Left ventricle myocardium inferior (tissue), 1 donor: ENCODE results near the gene KRT28. TPM values are rescaled to one million over a fixed set of nuclear protein-coding genes. Genes with fewer than 3 reads are reported as not detected.
"Not testable (repeated sequence)": the region's sequence is repeated elsewhere in the genome, so short reads cannot be mapped to it uniquely, and the experiment has no call there.

Experiments
- DNase-seq: peaks from one replicate; pipeline ENCODE4 v3.0.0-alpha.2; 2020
- H3K27ac ChIP-seq: fragments of 200-600 bp; replicated peaks from 2 replicates; pipeline ENCODE4 v1.8.0; 2021
- H3K27me3 ChIP-seq: fragments of 200-600 bp; 2 replicates; pipeline ENCODE4 v1.8.0; 2021; ENCODE audit warnings: low read depth
- H3K36me3 ChIP-seq: fragments of 200-600 bp; 2 replicates; pipeline ENCODE4 v1.8.0; 2021
- H3K4me1 ChIP-seq: fragments of 200-600 bp; 2 replicates; pipeline ENCODE4 v1.8.0; 2021
- H3K4me3 ChIP-seq: fragments of 200-600 bp; 2 replicates; pipeline ENCODE4 v1.8.0; 2021; ENCODE audit warnings: mild to moderate bottlenecking, moderate library complexity
- H3K9me3 ChIP-seq: fragments of 200-600 bp; replicated peaks from 2 replicates; pipeline ENCODE4 v1.8.0; 2021
- intact Hi-C: fragments of 100-400 bp; cut with micrococcal nuclease; formaldehyde crosslinking; loops from one replicate; pipeline ENCODE4 v1.11.0; 2022
- total RNA-seq: library from RNA; stranded (reverse); fragmentation: NEBNext Ultra II Directional; extraction: Animal tissue kit (Norgen Biotek cat#: 25700); gene quantifications from one replicate; pipeline ENCODE4 v1.2.1, GENCODE V29; 2021
- TF ChIP-seq, protein P1 (sequence below): fragments of 200-600 bp; IDR thresholded peaks from 2 replicates; pipeline ENCODE4 v1.8.0; 2021; ENCODE audit warnings: antibody characterized with exemption, mild to moderate bottlenecking, borderline replicate concordance
- donor health status: DM: no; HTN: yes; CAD: no; lungs with severe emphysema.

KRT28 gene
- total RNA-seq, 1 donor from 2014 or later = not detected

DNA sequence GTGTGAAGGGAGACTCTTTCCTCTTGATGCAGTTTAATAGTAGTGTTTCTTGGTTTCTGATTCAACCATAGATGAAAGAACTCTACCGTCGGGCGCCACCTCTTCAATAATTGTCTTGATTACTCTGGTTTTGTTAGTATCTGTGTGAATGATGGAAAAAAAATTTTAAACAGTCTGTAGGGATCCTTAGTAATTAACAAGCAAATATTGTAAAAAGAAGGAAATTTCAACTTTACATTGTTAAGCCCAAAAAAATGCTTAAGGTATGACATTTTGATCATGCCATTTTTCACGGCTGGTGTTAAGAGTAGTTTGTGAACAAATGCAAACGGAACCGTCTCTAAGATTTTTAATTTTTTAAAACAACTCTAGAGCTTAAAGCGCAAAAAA, 18.6 kb upstream of the KRT28 start:
- DNase-seq = no peak
- intact Hi-C loops = no loop called here
- Histone ChIP-seq H3K36me3 (peaks cover 18% of the 10 kb centered on the region), H3K27me3 (no peaks in the 10 kb centered on the region), H3K4me1 (peaks cover 50% of the 10 kb centered on the region), H3K4me3 (peak overlapping the region; percentile 80), H3K9me3 (no peaks in the 10 kb centered on the region), H3K27ac (peak overlapping the region; percentile 97)
- TF ChIP-seq, protein P1, sequence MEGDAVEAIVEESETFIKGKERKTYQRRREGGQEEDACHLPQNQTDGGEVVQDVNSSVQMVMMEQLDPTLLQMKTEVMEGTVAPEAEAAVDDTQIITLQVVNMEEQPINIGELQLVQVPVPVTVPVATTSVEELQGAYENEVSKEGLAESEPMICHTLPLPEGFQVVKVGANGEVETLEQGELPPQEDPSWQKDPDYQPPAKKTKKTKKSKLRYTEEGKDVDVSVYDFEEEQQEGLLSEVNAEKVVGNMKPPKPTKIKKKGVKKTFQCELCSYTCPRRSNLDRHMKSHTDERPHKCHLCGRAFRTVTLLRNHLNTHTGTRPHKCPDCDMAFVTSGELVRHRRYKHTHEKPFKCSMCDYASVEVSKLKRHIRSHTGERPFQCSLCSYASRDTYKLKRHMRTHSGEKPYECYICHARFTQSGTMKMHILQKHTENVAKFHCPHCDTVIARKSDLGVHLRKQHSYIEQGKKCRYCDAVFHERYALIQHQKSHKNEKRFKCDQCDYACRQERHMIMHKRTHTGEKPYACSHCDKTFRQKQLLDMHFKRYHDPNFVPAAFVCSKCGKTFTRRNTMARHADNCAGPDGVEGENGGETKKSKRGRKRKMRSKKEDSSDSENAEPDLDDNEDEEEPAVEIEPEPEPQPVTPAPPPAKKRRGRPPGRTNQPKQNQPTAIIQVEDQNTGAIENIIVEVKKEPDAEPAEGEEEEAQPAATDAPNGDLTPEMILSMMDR = no peak

DNA sequence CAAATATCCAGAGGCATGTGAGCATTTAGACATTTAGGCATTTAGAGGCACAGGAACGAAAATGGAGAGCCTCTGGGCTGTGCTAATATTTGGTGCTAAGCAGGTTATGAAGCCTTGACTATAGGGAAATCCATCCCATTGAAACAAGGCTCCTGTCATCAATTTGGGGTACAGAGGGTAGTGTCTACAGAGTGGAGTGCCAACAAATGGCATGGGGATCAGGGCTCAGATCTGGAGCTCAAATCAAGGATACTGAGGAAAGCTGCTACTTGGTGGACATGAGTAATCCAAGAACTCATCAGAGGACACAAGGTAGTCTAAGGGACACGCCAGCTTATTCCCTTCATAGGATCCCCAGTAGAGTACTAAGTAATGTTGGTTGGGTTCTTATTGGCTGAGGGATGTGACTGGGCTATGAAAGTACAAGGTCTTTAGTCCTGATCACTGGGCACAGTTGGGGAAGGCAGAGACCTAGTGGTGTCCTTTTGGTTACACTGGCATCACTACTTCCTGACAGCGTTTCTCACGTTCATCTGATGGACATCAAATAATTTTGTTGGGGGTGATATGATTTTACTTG, 17.4 kb upstream of the KRT28 start:
- TF ChIP-seq, protein P1 = no peak
- DNase-seq = no peak
- peaks cover 50% of the 10 kb centered on the region for H3K4me1 ChIP-seq
- no peak overlapping the region for H3K27ac ChIP-seq
- intact Hi-C loops = no loop called here
- H3K36me3 ChIP-seq = peaks cover 18% of the 10 kb centered on the region
- H3K9me3 ChIP-seq = no peaks in the 10 kb centered on the region
- no peaks in the 10 kb centered on the region for H3K27me3 ChIP-seq
- no peak overlapping the region for H3K4me3 ChIP-seq

DNA sequence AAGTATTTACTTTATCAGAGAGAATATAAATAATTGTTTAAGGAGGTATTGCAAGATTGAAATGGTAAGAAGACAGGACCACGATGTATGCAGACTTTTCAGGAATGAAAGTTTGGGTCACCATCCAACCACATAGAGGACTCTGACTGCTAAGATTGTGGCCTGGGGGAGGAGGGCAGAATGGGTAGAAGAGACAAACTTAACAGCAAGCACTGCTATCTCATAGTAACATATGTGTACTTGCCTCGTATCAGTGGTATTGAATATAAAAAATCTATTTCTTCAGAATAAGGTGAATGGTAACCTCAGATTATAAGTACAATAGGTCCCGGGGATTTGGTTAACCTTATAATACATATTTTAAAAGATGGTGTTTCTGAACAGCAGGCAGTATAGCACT, 16.8 kb upstream of the KRT28 start:
- peaks cover 18% of the 10 kb centered on the region for H3K36me3 ChIP-seq
- H3K4me1 ChIP-seq = peaks cover 46% of the 10 kb centered on the region
- no peak overlapping the region for H3K4me3 ChIP-seq
- H3K27me3 ChIP-seq = no peaks in the 10 kb centered on the region
- H3K9me3 ChIP-seq = no peaks in the 10 kb centered on the region
- no peak for DNase-seq
- intact Hi-C loops = no loop called here
- no peak overlapping the region for H3K27ac ChIP-seq
- TF ChIP-seq, protein P1 = no peak

DNA sequence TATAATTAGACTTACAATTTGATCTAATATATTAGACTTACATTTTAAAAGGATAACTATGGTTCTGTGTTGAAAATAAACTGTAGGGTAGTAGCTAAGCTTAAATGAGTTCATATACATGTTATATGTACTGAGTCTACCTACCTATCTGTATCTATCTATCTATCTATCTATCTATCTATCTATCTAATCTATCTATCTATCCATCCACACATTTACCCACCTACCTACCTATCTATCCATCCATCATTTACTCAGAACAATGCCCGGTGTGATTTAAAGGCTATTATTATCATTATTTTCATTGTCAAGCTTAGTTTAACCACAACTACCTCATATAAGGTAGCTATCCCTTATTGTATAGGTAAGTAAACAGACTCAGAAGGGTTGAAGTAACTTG, 15.6 kb upstream of the KRT28 start:
- no peaks in the 10 kb centered on the region for H3K27me3 ChIP-seq
- no peak overlapping the region for H3K4me3 ChIP-seq
- peaks cover 38% of the 10 kb centered on the region for H3K4me1 ChIP-seq
- H3K27ac ChIP-seq = no peak overlapping the region
- no peak for DNase-seq
- no peaks in the 10 kb centered on the region for H3K9me3 ChIP-seq
- H3K36me3 ChIP-seq = peaks cover 18% of the 10 kb centered on the region
- TF ChIP-seq, protein P1 = no peak
- intact Hi-C loops = no loop called here

DNA sequence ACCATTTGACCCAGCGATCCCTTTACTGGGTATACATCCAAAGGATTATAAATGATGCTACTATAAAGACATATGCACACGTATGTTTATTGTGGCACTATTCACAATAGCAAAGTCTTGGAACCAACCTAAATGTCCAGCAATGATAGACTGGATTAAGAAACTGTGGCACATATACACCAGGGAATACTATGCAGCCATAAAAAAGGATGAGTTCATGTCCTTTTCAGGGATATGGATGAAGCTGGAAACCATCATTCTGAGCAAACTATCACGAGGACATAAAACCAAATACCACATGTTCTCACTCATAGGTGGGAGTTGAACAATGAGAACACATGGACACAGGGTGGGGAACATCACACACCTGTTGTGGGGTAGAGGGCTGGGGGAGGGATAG, 14.9 kb upstream of the KRT28 start:
- H3K4me1 ChIP-seq = peaks cover 38% of the 10 kb centered on the region
- H3K27me3 ChIP-seq, H3K9me3 ChIP-seq, intact Hi-C loops, H3K4me3 ChIP-seq, H3K27ac ChIP-seq, DNase-seq: not testable (repeated sequence)
- peaks cover 18% of the 10 kb centered on the region for H3K36me3 ChIP-seq

DNA sequence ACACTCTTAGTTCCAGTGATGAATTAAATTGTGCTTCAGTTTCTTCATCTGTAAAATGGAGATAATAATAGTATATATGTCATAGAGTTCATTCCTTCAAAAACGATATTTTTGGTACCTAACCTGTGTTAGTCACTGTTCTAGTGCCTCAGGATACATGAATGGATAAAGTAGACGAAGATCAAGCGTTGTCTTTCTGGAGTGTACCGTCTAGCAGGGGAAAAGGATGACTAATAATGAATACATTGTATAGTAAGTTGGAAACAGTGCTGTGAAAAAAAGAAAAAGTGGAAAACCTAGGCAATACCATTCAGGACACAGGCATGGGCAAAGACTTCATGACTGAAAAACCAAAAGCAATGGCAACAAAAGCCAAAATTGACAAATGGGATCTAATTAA, 14.0 kb upstream of the KRT28 start:
- H3K4me3 ChIP-seq = no peak overlapping the region
- no peaks in the 10 kb centered on the region for H3K27me3 ChIP-seq
- peaks cover 39% of the 10 kb centered on the region for H3K4me1 ChIP-seq
- H3K27ac ChIP-seq = no peak overlapping the region
- TF ChIP-seq, protein P1 = no peak
- peaks cover 18% of the 10 kb centered on the region for H3K36me3 ChIP-seq
- DNase-seq = no peak
- no peaks in the 10 kb centered on the region for H3K9me3 ChIP-seq
- intact Hi-C loops = no loop called here
